ENCODE data around the gene MUC22. TPM values are rescaled to one million over a fixed set of nuclear protein-coding genes. Genes with fewer than 3 reads are reported as not detected.
"Not testable (repeated sequence)": the region's sequence is repeated elsewhere in the genome, so short reads cannot be mapped to it uniquely, and the experiment has no call there.

The MUC22 gene
- total RNA-seq, 1 donor, result not detected

DNA sequence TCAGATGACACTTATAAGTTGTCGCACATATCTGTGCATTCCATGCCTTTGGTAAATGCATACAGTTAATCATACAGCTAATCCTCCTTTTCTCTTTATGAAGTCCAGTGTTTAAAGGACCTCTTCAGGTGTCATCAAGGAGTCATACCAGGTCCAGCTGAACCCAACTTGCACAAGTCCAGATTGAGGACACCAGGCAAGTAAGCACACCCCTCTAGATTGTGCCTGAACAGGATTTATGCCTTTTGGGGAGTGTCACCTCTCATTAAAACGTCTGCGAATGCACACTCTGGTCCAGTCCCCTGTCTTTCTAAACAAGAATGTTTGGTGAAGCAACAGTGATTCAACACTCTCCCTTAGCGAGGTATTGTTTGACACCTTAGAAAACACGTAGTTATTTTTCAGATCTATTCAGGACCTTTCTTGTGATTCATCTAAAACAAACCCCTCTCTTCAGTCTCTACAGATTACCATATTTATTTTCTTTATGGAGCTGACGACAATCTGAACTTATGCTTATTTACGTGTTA is 53.7 kb downstream of the MUC22 start:
- Histone ChIP-seq H3K27ac (ENCODE audit: low read depth, low read length) (no peak overlapping the region), H3K27me3 (ENCODE audit: insufficient read depth, low read length) (no peaks in the 10 kb centered on the region)

DNA sequence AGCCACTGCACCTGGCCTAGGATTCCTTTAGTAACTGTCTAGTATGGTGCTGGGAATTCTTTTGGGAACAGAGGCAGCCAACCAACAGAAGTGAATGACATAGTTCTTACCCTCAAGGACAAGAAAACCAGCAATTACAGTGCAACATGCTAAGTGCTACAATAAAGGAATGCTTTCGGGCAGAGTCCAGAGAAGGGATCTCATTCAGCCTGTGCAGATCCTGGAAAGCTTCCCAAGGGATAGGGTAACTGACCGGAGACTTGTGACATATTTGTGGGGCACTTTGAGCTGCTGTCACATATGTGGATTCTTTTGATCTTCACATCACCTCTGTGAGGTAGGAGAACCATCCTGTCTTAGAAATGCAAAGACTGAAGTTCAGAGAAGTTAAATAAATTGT is 55.3 kb downstream of the MUC22 start:
- no peaks in the 10 kb centered on the region for H4K20me1 ChIP-seq (ENCODE audit: insufficient read depth, low read length)
- H3K27me3 ChIP-seq (ENCODE audit: insufficient read depth, low read length), result no peaks in the 10 kb centered on the region
- H3K4me3 ChIP-seq (ENCODE audit: insufficient read depth, low read length), result no peak overlapping the region
- TF ChIP-seq, protein P1, sequence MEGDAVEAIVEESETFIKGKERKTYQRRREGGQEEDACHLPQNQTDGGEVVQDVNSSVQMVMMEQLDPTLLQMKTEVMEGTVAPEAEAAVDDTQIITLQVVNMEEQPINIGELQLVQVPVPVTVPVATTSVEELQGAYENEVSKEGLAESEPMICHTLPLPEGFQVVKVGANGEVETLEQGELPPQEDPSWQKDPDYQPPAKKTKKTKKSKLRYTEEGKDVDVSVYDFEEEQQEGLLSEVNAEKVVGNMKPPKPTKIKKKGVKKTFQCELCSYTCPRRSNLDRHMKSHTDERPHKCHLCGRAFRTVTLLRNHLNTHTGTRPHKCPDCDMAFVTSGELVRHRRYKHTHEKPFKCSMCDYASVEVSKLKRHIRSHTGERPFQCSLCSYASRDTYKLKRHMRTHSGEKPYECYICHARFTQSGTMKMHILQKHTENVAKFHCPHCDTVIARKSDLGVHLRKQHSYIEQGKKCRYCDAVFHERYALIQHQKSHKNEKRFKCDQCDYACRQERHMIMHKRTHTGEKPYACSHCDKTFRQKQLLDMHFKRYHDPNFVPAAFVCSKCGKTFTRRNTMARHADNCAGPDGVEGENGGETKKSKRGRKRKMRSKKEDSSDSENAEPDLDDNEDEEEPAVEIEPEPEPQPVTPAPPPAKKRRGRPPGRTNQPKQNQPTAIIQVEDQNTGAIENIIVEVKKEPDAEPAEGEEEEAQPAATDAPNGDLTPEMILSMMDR (IDR thresholded peaks at IDR 0.05; ENCODE audit: extremely low read depth, low read depth, low read length), result no peak
- no peak for DNase-seq (ENCODE audit: insufficient read length, low spot score, missing footprints)
- H3K27ac ChIP-seq (ENCODE audit: low read depth, low read length), result no peak overlapping the region
- H3K9me3 ChIP-seq (ENCODE audit: low read depth, low read length), result no peaks in the 10 kb centered on the region
- no peak overlapping the region for H3K4me2 ChIP-seq (ENCODE audit: insufficient read depth, low read length)
- H3K36me3 ChIP-seq (ENCODE audit: insufficient read depth, low read length), result no peaks in the 10 kb centered on the region
- H3K79me2 ChIP-seq (ENCODE audit: insufficient read depth, low read length), result no peaks in the 10 kb centered on the region
- no peak overlapping the region for H2AFZ ChIP-seq (ENCODE audit: low read length)
- H3K4me1 ChIP-seq (ENCODE audit: insufficient read depth, low read length), result peaks cover 2% of the 10 kb centered on the region

More for the DNA sequence above, 53.7 kb downstream of the MUC22 start:
- H3K4me1 ChIP-seq (ENCODE audit: insufficient read depth, low read length), result no peaks in the 10 kb centered on the region
- no peaks in the 10 kb centered on the region for H3K36me3 ChIP-seq (ENCODE audit: insufficient read depth, low read length)
- H4K20me1 ChIP-seq (ENCODE audit: insufficient read depth, low read length), result no peaks in the 10 kb centered on the region
- H3K4me2 ChIP-seq (ENCODE audit: insufficient read depth, low read length), result no peak overlapping the region
- TF ChIP-seq, protein P1 (IDR thresholded peaks at IDR 0.05; ENCODE audit: extremely low read depth, low read depth, low read length), result no peak
- no peak overlapping the region for H2AFZ ChIP-seq (ENCODE audit: low read length)
- no peaks in the 10 kb centered on the region for H3K9me3 ChIP-seq (ENCODE audit: low read depth, low read length)
- H3K79me2 ChIP-seq (ENCODE audit: insufficient read depth, low read length), result no peaks in the 10 kb centered on the region
- no peak overlapping the region for H3K4me3 ChIP-seq (ENCODE audit: insufficient read depth, low read length)
- no peak for DNase-seq (ENCODE audit: insufficient read length, low spot score, missing footprints)

DNA sequence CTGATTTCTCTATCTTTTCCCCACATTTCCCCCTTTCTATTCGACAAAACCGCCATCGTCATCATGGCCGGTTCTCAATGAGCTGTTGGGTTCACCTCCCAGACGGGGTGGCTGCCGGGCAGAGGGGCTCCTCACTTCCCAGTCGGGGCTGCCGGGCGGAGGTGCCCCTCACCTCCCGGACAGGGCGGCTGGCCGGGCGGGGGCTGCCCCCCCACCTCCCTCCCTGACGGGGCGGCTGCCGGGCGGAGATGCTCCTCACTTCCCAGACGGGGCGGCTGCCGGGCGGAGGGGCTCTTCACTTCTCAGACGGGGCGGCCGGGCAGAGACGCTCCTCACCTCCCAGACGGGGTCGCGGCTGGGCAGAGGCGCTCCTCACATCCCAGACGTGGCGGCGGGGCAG is 56.8 kb downstream of the MUC22 start:
- H4K20me1 ChIP-seq (ENCODE audit: insufficient read depth, low read length); DNase-seq (ENCODE audit: insufficient read length, low spot score, missing footprints); H3K79me2 ChIP-seq (ENCODE audit: insufficient read depth, low read length); H3K4me3 ChIP-seq (ENCODE audit: insufficient read depth, low read length); H3K27me3 ChIP-seq (ENCODE audit: insufficient read depth, low read length); H2AFZ ChIP-seq (ENCODE audit: low read length); H3K4me1 ChIP-seq (ENCODE audit: insufficient read depth, low read length); H3K4me2 ChIP-seq (ENCODE audit: insufficient read depth, low read length); H3K36me3 ChIP-seq (ENCODE audit: insufficient read depth, low read length); H3K27ac ChIP-seq (ENCODE audit: low read depth, low read length); H3K9me3 ChIP-seq (ENCODE audit: low read depth, low read length): not testable (repeated sequence)

DNA sequence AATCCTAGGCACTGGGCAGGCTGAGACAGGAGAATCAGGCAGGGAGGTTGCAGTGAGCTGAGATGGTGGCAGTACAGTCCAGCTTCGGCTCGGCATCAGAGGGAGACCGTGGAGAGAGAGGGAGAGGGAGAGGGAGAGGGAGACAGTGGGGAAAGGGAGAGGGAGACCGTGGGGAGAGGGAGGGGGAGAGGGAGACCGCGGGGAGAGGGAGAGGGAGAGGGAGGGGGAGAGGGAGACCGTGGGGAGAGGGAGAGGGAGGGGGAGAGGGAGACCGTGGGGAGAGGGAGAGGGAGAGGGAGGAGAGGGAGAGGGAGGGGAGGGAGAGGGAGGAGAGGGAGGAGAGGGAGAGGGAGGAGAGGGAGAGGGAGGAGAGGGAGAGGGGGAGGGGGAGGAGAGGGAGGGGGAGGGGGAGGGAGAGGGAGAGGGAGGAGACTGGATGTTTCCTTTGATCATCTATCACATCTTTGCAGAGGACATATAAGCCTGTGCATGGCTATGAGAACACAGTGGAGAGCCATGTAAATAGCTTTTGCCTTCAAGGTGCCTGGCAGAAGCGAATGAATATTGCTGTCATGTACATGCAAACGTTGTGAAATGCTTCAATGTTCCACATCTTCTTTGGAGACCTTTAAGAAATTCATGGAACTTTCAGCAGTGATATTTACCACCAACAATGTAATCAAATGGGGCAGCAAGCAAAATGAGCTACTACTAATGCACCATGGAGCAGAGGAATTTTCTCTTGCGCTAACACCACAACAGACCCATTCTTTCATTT is 57.8 kb downstream of the MUC22 start:
- not testable (repeated sequence) for H3K4me2 ChIP-seq (ENCODE audit: insufficient read depth, low read length); H3K9me3 ChIP-seq (ENCODE audit: low read depth, low read length); H3K79me2 ChIP-seq (ENCODE audit: insufficient read depth, low read length); H3K36me3 ChIP-seq (ENCODE audit: insufficient read depth, low read length); H3K27ac ChIP-seq (ENCODE audit: low read depth, low read length); H4K20me1 ChIP-seq (ENCODE audit: insufficient read depth, low read length); H3K27me3 ChIP-seq (ENCODE audit: insufficient read depth, low read length); H2AFZ ChIP-seq (ENCODE audit: low read length); DNase-seq (ENCODE audit: insufficient read length, low spot score, missing footprints); H3K4me3 ChIP-seq (ENCODE audit: insufficient read depth, low read length)
- peaks cover 10% of the 10 kb centered on the region for H3K4me1 ChIP-seq (ENCODE audit: insufficient read depth, low read length)

Measured in osteoblast (primary cell).